Kidney (tissue), 14 donors: ENCODE data around the gene LAIR1. TPM values are rescaled to one million over a fixed set of nuclear protein-coding genes. Genes with fewer than 3 reads are reported as not detected.

Experiments
- DNase-seq, 5 donors: peaks; one replicate each; pipeline ENCODE4 v3.0.0-alpha.2; 2013 to 2020
- FAIRE-seq: peaks from 2 replicates; lab custom pipeline; 2012; peaks lifted over from hg19 to GRCh38; lab: Jason Lieb, UNC
- H3K27ac ChIP-seq, 2 donors: one replicate each; pipeline ENCODE4 v1.7.0; 2013; ENCODE audit warnings: low read depth in 2 of 2, low read length in 2 of 2, inconsistent platforms in 1 of 2
- H3K27me3 ChIP-seq: one replicate; pipeline ENCODE4 v1.7.1; 2013; ENCODE audit warnings: low read length, inconsistent platforms; ENCODE audit not compliant: control insufficient read depth, insufficient read depth
- H3K36me3 ChIP-seq, 3 donors: one replicate each; pipeline versions ENCODE4 v1.7.0 to v1.7.1; 2013; ENCODE audit warnings: low read length in 3 of 3, control low read depth in 1 of 3, inconsistent platforms in 1 of 3; ENCODE audit not compliant: insufficient read depth in 3 of 3, control insufficient read depth in 2 of 3
- H3K4me1 ChIP-seq, 3 donors: one replicate each; pipeline versions ENCODE4 v1.7.0 to v1.7.1; 2013; ENCODE audit warnings: low read length in 3 of 3, inconsistent platforms in 1 of 3, low read depth in 1 of 3; ENCODE audit not compliant: control insufficient read depth in 2 of 3, insufficient read depth in 2 of 3
- H3K4me3 ChIP-seq, 3 donors: one replicate each; pipeline versions ENCODE4 v1.7.0 to v1.8.1; 2013; ENCODE audit warnings: low read length in 3 of 3, control low read depth in 1 of 3, inconsistent platforms in 1 of 3
- H3K9ac ChIP-seq, 3 donors: one replicate each; pipeline versions ENCODE4 v1.7.0 to v1.7.1; 2013; ENCODE audit warnings: low read length in 3 of 3, control low read depth in 1 of 3, inconsistent platforms in 1 of 3
- H3K9me3 ChIP-seq, 3 donors: one replicate each; pipeline versions ENCODE4 v1.7.0 to v1.7.1; 2013; ENCODE audit warnings: low read length in 3 of 3, control low read depth in 1 of 3, inconsistent platforms in 1 of 3; ENCODE audit not compliant: control insufficient read depth in 2 of 3, insufficient read depth in 1 of 3
- CTCF ChIP-seq: IDR thresholded peaks from 3 replicates; pipeline ENCODE4 v1.5.1; 2012; ENCODE audit warnings: mild to moderate bottlenecking, moderate library complexity, borderline replicate concordance; ENCODE audit not compliant: insufficient read depth; ENCODE audit errors: extremely low read depth
- intact Hi-C: fragments of 100-400 bp; cut with DNase I; formaldehyde crosslinking; loops from one replicate; pipeline ENCODE4 v1.11.1; 2022
- polyA plus RNA-seq: library from polyadenylated mRNA; stranded (reverse); fragments of 350-450 nt; fragmentation: Illumina TruSeq; extraction: RNeasy Lipid Tissue Mini Kit (QIAGEN cat#74804); gene quantifications from one replicate; pipeline ENCODE4 v1.2.3, GENCODE V29; 2014; ENCODE audit warnings: low read depth, low replicate concordance; ENCODE audit not compliant: insufficient read depth
- total RNA-seq: library from RNA; stranded (reverse); fragmentation: NEBNext Ultra II Directional; extraction: Animal tissue kit (Norgen Biotek cat#: 25700); gene quantifications from one replicate; pipeline ENCODE4 v1.2.1, GENCODE V29; 2021
- donor health status: control.
- donor health status: control.
- donor health status: control.
- donor health status: control.
- donor health status: control.
- donor health status: DM: yes; HTN: yes; CAD: no.
- donor health status: Normal renal cell carcinoma (clear cell type).

Gene LAIR1
- total and polyA plus RNA-seq, 2 donors from 2014 or later = 4.1 to 41.9 TPM

- intact Hi-C loops = no loop called here
- Histone ChIP-seq H3K9ac (no peak overlapping the region), H3K27ac (no peak overlapping the region), H3K27me3 (peaks cover 11% of the 10 kb centered on the region), H3K36me3 (no peaks in the 10 kb centered on the region), H3K4me1 (no peaks in the 10 kb centered on the region), H3K9me3 (no peaks in the 10 kb centered on the region), H3K4me3 (no peak overlapping the region)
- DNase-seq (no peak), FAIRE-seq (no peak)
- no peak for TF ChIP-seq CTCF
Observed at GRCh38 chr19:54411033-54411432, 46.3 kb upstream of the LAIR1 start.

DNA sequence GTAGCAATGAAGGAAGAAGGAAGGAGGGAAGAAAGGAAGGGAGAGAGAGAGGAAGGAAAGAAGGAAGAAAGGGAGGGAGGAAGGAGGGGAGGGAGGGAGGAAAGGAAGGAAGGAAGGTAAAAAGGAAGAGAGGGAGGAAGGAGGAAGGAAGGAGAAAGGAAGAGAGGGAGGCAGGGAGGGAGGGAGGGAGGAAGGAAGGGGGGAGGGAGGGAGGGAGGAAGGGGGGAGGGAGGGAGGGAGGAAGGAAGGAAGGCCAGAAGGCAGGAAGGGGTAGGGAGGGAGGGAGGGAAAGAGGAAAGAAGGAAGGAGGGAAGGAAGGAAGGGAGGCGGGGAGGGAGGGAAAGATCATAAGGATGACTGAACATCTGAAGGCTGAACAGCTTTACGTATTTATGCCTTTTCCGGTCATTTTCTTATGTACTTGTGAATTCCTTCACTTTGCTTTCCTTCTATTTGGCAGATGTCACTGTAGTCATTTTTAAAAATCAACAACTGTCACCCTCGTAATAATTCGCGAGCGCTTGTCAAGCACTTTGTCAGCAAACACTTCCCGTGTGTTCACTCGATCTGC, 43.8 kb upstream of the LAIR1 start:
- no peak for DNase-seq
- no peak overlapping the region for H3K4me3 ChIP-seq
- H3K27ac ChIP-seq = no peak overlapping the region
- no peak for FAIRE-seq
- no peaks in the 10 kb centered on the region for H3K36me3 ChIP-seq
- no peak for TF ChIP-seq CTCF
- intact Hi-C loops = no loop called here
- H3K9ac ChIP-seq = no peak overlapping the region
- no peaks in the 10 kb centered on the region for H3K4me1 ChIP-seq
- no peaks in the 10 kb centered on the region for H3K27me3 ChIP-seq
- no peaks in the 10 kb centered on the region for H3K9me3 ChIP-seq

GRCh38 chr19:54407780-54408179, 43.0 kb upstream of the LAIR1 start:
- intact Hi-C loops = no loop called here
- DNase-seq = no peak

More at GRCh38 chr19:54407780-54408179, 43.0 kb upstream of the LAIR1 start:
- no peak for TF ChIP-seq CTCF
- Histone ChIP-seq H3K9me3 (no peaks in the 10 kb centered on the region), H3K9ac (no peak overlapping the region), H3K4me1 (no peaks in the 10 kb centered on the region), H3K27ac (no peak overlapping the region), H3K36me3 (no peaks in the 10 kb centered on the region), H3K4me3 (no peak overlapping the region), H3K27me3 (no peaks in the 10 kb centered on the region)
- FAIRE-seq = no peak
